HG03025 (cell line): Measurements from ENCODE around the gene MEIS1.

Source experiments
- ATAC-seq: cut with Tn5 transposase; IDR thresholded peaks from one replicate; pipeline ENCODE4 v1.9.1; 2021; ENCODE audit warnings: mild to moderate bottlenecking, moderate library complexity; ENCODE audit not compliant: unreplicated experiment, low FRiP score

The MEIS1 gene

GRCh38 chr2:66576561-66577320, 141.8 kb downstream of the MEIS1 start:
- no peak for ATAC-seq

GRCh38 chr2:66577321-66578053, 142.6 kb downstream of the MEIS1 start:
- ATAC-seq = no peak

GRCh38 chr2:66578054-66578686, 143.2 kb downstream of the MEIS1 start:
- ATAC-seq = no peak

- no peak for ATAC-seq
These were observed 143.8 kb downstream of the MEIS1 start for GRCh38 chr2:66578687-66579106.

- ATAC-seq = no peak
These were observed 144.5 kb downstream of the MEIS1 start for GRCh38 chr2:66579186-66580126.

GRCh38 chr2:66580166-66581049, 145.5 kb downstream of the MEIS1 start:
- ATAC-seq = no peak

GRCh38 chr2:66581339-66582103, 146.6 kb downstream of the MEIS1 start:
- no peak for ATAC-seq

- ATAC-seq = no peak
These were observed 147.4 kb downstream of the MEIS1 start for GRCh38 chr2:66582104-66582986.

GRCh38 chr2:66582987-66583880, 148.3 kb downstream of the MEIS1 start:
- ATAC-seq = no peak

- no peak for ATAC-seq
These were observed 149.0 kb downstream of the MEIS1 start for GRCh38 chr2:66583881-66584280.

GRCh38 chr2:66585587-66585986, 150.7 kb downstream of the MEIS1 start:
- ATAC-seq = no peak

- ATAC-seq = no peak
These were observed 152.3 kb downstream of the MEIS1 start for GRCh38 chr2:66587216-66587615.

GRCh38 chr2:66594001-66594400, 159.1 kb downstream of the MEIS1 start:
- no peak for ATAC-seq

- no peak for ATAC-seq
These were observed 160.6 kb downstream of the MEIS1 start for GRCh38 chr2:66595556-66595955.

- ATAC-seq = no peak
These were observed 161.3 kb downstream of the MEIS1 start for GRCh38 chr2:66596256-66596655.

GRCh38 chr2:66601624-66602023, 166.7 kb downstream of the MEIS1 start:
- no peak for ATAC-seq

- no peak for ATAC-seq
These were observed 167.4 kb downstream of the MEIS1 start for GRCh38 chr2:66602341-66602740.
